MCF 10A (cell line): ENCODE measurements around the gene TNFRSF19. TPM values are rescaled to one million over a fixed set of nuclear protein-coding genes. Genes with fewer than 3 reads are reported as not detected.

Experiments
- BruUV-seq: library from RNA; stranded (reverse); fragments of 400-500 nt; replicated peaks from 2 replicates; lab custom pipeline; 2021; lab: Mats Ljungman, UMichigan
- CTCF ChIA-PET: fragments of 300-600 bp; sonication (Branson Sonifier 250); formaldehyde crosslinking; extraction: SDS; loops from one replicate; lab custom pipeline; 2021; ENCODE audit warnings: antibody characterized with exemption, inconsistent platforms; lab: Yijun Ruan, JAX
- POLR2A ChIA-PET: fragments of 300-600, 350-650 bp; sonication (Branson Sonifier 250); formaldehyde crosslinking; extraction: SDS; loops from one replicate; lab custom pipeline; 2020; ENCODE audit warnings: antibody characterized with exemption, inconsistent platforms; lab: Yijun Ruan, JAX
- DNase-seq: peaks from one replicate; pipeline ENCODE4 v3.0.0-alpha.2; 2018; ENCODE audit not compliant: unreplicated experiment
- H3K27ac Mint-ChIP-seq: one replicate; pipeline ENCODE4 v1.8.0; 2022; ENCODE audit warnings: mild to moderate bottlenecking, low read depth, mixed read lengths; ENCODE audit not compliant: unreplicated experiment
- H3K27me3 Mint-ChIP-seq: one replicate; pipeline ENCODE4 v1.8.0; 2022; ENCODE audit warnings: mixed read lengths; ENCODE audit not compliant: insufficient read depth, unreplicated experiment
- H3K36me3 Mint-ChIP-seq: one replicate; pipeline ENCODE4 v1.8.0; 2022; ENCODE audit warnings: mild to moderate bottlenecking, moderate library complexity, mixed read lengths; ENCODE audit not compliant: insufficient read depth, unreplicated experiment
- H3K4me1 Mint-ChIP-seq: one replicate; pipeline ENCODE4 v1.8.0; 2022; ENCODE audit warnings: mixed read lengths; ENCODE audit not compliant: insufficient read depth, unreplicated experiment
- H3K4me3 Mint-ChIP-seq: one replicate; pipeline ENCODE4 v1.8.0; 2022; ENCODE audit warnings: mild to moderate bottlenecking, moderate library complexity, mixed read lengths; ENCODE audit not compliant: unreplicated experiment
- H3K9me3 Mint-ChIP-seq: one replicate; pipeline ENCODE4 v1.8.0; 2022; ENCODE audit warnings: mixed read lengths; ENCODE audit not compliant: unreplicated experiment
- intact Hi-C: fragments of 100-400 bp; cut with micrococcal nuclease; formaldehyde crosslinking; loops from 2 replicates; pipeline ENCODE4 v1.14.1; 2022
- total RNA-seq: library from RNA; stranded (reverse); gene quantifications from 2 replicates; pipeline ENCODE4 v1.2.3, GENCODE V29; 2022
- TF ChIP-seq, protein P1 (sequence below): fragments of 200-600 bp; IDR thresholded peaks from one replicate; pipeline ENCODE4 v1.8.0; 2022; ENCODE audit warnings: antibody characterized with exemption, mild to moderate bottlenecking; ENCODE audit not compliant: unreplicated experiment

Gene TNFRSF19
- total RNA-seq, 1 experiment from 2014 or later, result not detected

DNA sequence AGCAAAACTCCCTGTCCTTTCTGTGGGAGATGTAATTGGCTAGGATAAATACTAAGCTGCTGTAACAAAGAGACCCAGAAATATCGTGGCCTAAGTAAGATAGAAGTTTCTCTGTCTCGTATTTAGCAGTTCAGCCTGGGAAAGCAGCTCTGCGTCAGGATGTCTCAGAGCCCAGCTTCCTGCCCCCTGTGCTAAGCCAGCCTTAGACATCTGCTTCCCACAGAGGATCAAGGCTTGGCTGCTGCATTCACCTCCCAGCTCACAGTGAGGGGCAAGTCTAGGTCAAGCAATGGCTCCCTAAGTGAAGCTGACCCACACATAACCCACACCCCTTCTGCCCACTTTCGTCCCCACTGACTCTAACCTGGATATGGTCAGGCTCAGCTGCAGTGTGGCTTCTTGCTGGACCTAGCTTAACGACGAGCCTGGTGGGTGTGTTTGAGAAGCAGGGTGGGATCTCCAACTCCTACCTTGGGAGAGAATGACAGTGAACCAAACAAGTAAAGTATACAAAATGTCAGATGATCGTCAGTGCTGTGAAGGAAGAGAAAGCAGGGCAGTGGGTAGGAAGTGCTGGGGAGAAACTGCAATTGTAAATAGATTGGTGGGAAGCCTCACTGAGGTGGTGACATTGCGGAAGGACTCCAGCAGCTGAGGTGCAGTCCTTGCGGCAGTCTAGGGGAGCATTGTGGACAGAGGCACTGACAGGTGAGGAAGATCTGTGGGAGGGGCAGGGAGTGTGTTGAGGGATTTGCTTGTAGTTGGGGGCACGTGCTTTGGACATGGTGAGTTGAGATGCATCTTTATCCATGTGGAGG is 82.9 kb downstream of the TNFRSF19 start:
- H3K4me3 Mint-ChIP-seq, result no peak overlapping the region
- peaks cover 4% of the 10 kb centered on the region for H3K36me3 Mint-ChIP-seq
- H3K27me3 Mint-ChIP-seq, result peaks cover 21% of the 10 kb centered on the region
- DNase-seq, result no peak
- ChIA-PET POLR2A (no interaction called here), CTCF (no interaction called here)
- TF ChIP-seq, protein P1, sequence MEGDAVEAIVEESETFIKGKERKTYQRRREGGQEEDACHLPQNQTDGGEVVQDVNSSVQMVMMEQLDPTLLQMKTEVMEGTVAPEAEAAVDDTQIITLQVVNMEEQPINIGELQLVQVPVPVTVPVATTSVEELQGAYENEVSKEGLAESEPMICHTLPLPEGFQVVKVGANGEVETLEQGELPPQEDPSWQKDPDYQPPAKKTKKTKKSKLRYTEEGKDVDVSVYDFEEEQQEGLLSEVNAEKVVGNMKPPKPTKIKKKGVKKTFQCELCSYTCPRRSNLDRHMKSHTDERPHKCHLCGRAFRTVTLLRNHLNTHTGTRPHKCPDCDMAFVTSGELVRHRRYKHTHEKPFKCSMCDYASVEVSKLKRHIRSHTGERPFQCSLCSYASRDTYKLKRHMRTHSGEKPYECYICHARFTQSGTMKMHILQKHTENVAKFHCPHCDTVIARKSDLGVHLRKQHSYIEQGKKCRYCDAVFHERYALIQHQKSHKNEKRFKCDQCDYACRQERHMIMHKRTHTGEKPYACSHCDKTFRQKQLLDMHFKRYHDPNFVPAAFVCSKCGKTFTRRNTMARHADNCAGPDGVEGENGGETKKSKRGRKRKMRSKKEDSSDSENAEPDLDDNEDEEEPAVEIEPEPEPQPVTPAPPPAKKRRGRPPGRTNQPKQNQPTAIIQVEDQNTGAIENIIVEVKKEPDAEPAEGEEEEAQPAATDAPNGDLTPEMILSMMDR, result no peak
- no TSS peak for BruUV-seq
- H3K27ac Mint-ChIP-seq, result no peak overlapping the region
- H3K4me1 Mint-ChIP-seq, result no peaks in the 10 kb centered on the region
- intact Hi-C loops, result no loop called here
- no peaks in the 10 kb centered on the region for H3K9me3 Mint-ChIP-seq

DNA sequence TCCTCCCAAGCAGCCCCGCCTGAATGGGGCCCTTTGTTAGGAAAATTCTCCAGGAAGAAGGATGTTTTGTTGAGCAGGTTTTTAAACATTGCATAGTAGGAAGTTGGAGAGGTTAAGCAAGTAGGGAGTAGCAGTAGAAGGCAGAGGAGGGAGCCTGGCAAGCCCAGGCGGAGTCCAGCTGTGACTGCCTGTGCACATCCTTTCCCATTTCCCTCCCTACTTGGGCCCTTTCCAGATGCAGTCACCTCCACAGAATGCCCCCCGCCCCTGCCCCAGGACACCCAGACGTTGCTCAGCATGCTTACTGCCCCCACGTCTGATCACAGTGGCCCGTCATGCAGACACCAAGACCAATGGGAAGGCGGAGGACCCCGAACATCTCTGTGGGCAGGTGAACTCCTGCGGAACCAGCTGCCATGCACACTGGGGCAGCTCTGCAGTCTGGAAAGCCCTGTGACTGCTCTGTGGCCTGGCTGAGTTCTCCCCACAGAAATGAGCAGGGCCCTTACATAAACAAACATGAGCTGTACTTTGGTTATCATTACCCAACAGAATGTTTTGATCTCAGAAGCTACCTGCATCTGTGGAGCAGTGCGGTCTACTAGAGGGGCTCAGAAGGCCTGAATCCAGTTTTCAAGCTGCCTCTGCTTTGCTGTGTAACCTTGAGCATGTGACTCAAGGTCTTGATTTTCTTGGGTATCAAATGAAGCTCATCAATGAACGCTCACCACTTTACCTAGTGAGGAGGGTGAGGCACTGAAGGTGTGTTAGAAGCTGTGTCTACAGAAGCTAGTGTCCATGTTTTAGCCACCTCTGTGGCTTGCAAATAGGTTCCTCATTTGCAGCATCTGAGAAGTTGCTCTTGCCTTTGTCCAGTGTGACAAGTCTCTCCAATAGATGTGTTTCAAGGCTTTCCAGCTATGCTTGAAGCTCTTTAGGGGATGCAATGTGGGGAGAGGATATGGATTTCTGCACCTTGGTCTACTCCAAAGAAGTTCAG is 84.2 kb downstream of the TNFRSF19 start:
- H3K4me3 Mint-ChIP-seq, result no peak overlapping the region
- intact Hi-C loops, result no loop called here
- no peak for DNase-seq
- no peaks in the 10 kb centered on the region for H3K9me3 Mint-ChIP-seq
- BruUV-seq, result no TSS peak
- TF ChIP-seq, protein P1, result no peak
- peaks cover 9% of the 10 kb centered on the region for H3K27me3 Mint-ChIP-seq
- ChIA-PET POLR2A (interaction anchor here (0.7 kb wide), 1 partner anchor 15 kb away, joined by 3 read pairs; no protein-coding TSS in a partner anchor), CTCF (interaction anchor here (0.6 kb wide), 1 partner anchor 862 kb away, joined by 6 read pairs; no protein-coding TSS in a partner anchor)
- peaks cover 4% of the 10 kb centered on the region for H3K36me3 Mint-ChIP-seq
- H3K4me1 Mint-ChIP-seq, result no peaks in the 10 kb centered on the region
- no peak overlapping the region for H3K27ac Mint-ChIP-seq

- POLR2A ChIA-PET, result interaction anchor here (0.7 kb wide), 1 partner anchor 16 kb away, joined by 3 read pairs; no protein-coding TSS in a partner anchor
- CTCF ChIA-PET, result interaction anchor here (0.6 kb wide), 1 partner anchor 861 kb away, joined by 6 read pairs; no protein-coding TSS in a partner anchor
- no peaks in the 10 kb centered on the region for H3K27me3 Mint-ChIP-seq
- no peaks in the 10 kb centered on the region for H3K4me1 Mint-ChIP-seq
- TF ChIP-seq, protein P1, result no peak
- DNase-seq, result no peak
- no peaks in the 10 kb centered on the region for H3K9me3 Mint-ChIP-seq
- no TSS peak for BruUV-seq
- no peak overlapping the region for H3K4me3 Mint-ChIP-seq
- no peak overlapping the region for H3K27ac Mint-ChIP-seq
- H3K36me3 Mint-ChIP-seq, result peaks cover 4% of the 10 kb centered on the region
- intact Hi-C loops, result no loop called here
Measured at GRCh38 chr13:23655321-23655720, 85.1 kb downstream of the TNFRSF19 start.
